ENCODE measurements around the gene RAMAC.
"Not testable (repeated sequence)": the region's sequence is repeated elsewhere in the genome, so short reads cannot be mapped to it uniquely, and the experiment has no call there.

Gene RAMAC

DNA sequence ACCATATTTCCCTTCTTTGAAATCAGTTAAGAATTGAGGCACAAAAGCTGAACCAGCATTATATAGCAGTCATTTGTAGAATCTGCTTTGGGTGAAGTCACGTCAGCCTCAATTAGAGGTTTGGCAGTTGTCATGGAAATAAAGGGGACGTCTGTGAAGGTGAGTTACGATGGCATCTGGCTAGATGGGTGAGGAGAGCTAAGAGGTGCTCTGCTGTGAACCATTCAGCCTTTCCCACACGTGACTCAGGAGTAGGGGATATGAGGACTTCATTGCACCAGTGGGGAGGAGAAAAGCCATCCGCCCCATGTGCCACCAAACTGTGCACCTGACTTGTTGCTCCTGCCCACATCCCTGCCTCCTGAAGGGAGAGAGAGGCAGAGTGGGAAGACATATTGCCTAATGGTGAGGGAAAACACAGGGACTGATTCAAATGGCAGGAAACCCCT lies 28.2 kb downstream of the RAMAC start:
- no peak for DNase-seq (ENCODE audit: low read depth)

DNA sequence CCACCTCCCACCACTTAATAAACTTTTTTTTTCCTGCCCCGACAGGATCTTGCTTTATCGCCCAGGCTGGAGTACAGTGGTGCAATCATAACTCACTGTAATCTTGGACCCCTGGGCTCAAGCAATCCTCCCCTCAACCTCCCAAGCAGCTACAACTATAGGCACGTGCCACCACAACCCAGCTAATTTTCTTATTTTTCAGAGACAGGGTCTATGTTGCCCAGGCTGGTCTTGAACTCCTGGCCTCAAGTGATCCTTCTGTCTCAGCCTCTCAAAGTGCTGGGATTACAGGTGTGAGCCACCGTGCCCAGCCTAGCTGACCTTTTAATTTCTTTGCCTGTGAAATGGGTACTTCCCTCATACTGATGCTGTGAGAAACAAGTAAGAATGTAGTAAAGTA lies 29.4 kb downstream of the RAMAC start:
- no peak for DNase-seq (ENCODE audit: low read depth)

- no peak for DNase-seq (ENCODE audit: low read depth)
These were observed 30.9 kb downstream of the RAMAC start for GRCh38 chr15:83016906-83017305.

- DNase-seq (ENCODE audit: low read depth) = no peak
These were observed 32.4 kb downstream of the RAMAC start for GRCh38 chr15:83018436-83018835.

GRCh38 chr15:83030021-83030420 lies 44.0 kb downstream of the RAMAC start:
- no peak for DNase-seq (ENCODE audit: low read depth)

DNA sequence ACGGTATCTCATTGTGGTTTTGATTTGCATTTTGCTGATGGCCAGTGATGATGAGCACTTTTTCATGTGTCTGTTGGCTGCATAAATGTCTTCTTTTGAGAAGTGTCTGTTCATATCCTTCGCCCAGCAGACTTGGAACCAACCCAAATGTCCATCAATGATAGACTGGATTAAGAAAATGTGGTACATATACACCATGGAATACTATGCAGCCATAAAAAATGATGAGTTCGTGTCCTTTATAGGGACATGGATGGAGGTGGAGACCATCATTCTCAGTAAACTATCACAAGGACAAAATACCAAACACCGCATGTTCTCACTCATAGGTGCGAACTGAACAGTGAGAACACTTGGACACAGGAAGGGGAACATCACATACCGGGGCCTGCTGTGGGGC lies 45.2 kb downstream of the RAMAC start:
- not testable (repeated sequence) for DNase-seq (ENCODE audit: low read depth)

- DNase-seq (ENCODE audit: low read depth) = no peak
These were observed 50.2 kb downstream of the RAMAC start for GRCh38 chr15:83036253-83036652.

GRCh38 chr15:83039206-83039605 lies 53.2 kb downstream of the RAMAC start:
- no peak for DNase-seq (ENCODE audit: low read depth)

Measured in activated T-cell treated with anti-CD3 and anti-CD28 coated beads for 48 hours (primary cell).